Adipocyte (in vitro differentiated cells): ENCODE data around the gene JUNB.
"Not testable (repeated sequence)": the region's sequence is repeated elsewhere in the genome, so short reads cannot be mapped to it uniquely, and the experiment has no call there.

Experiments used
- DNase-seq: peaks from one replicate; pipeline ENCODE4 v3.0.0-alpha.2; 2015; ENCODE audit warnings: low read depth
- H3K27me3 ChIP-seq: replicated peaks from 2 replicates; pipeline ENCODE4 v1.7.0; 2013; ENCODE audit warnings: mild to moderate bottlenecking, low read length, moderate library complexity; ENCODE audit not compliant: control insufficient read depth, insufficient read depth
- H3K36me3 ChIP-seq: 2 replicates; pipeline ENCODE4 v1.7.0; 2013; ENCODE audit warnings: low read length, mild to moderate bottlenecking, moderate library complexity; ENCODE audit not compliant: control insufficient read depth, insufficient read depth, severe bottlenecking
- H3K4me1 ChIP-seq: 2 replicates; pipeline ENCODE4 v1.7.0; 2013; ENCODE audit warnings: mild to moderate bottlenecking, low read length, moderate library complexity; ENCODE audit not compliant: control insufficient read depth, insufficient read depth
- H3K4me3 ChIP-seq: 2 replicates; pipeline ENCODE4 v1.7.0; 2013; ENCODE audit warnings: mild to moderate bottlenecking, low read length, moderate library complexity
- H3K9ac ChIP-seq: 2 replicates; pipeline ENCODE4 v1.7.0; 2013; ENCODE audit warnings: mild to moderate bottlenecking, low read length, moderate library complexity
- H3K9me3 ChIP-seq: 2 replicates; pipeline ENCODE4 v1.7.0; 2013; ENCODE audit warnings: mild to moderate bottlenecking, low read length, moderate library complexity; ENCODE audit not compliant: control insufficient read depth

JUNB gene

DNA sequence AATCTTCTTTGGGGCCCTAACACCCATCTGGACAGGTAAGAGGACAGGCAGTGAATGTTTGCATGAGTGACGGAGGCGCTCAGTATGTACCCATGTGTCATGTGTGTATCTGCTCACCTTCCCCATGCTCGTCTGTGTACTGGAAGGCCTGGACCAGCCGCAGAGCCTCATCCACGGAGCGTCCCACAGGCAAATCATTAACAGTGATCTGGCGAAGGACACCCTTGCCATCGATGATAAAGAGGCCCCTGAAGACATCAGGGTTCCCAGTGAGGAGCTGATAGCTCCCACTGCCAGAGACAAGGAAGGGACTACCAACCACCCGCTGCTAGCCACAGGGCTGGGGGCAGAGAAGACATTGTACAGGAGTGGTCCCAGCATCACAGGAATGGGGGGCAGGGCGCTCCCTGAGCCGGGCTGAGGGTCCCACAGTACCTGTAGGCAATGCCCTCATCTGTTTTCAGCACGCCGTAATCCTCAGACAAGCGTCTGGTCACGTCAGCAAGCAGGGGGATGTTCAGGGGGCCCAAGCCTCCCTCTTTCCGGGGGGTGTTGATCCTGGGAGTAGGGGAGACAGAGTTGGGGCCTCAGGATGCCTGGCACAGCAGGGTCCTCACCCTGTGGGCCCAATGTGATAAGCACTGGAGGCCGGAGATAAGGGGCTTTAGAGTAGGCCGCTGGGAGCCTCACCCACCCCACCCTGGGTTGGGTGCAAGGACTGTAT is 8.6 kb downstream of the JUNB start:
- DNase-seq, result no peak
- no peaks in the 10 kb centered on the region for H3K9me3 ChIP-seq
- H3K4me3 ChIP-seq, result peak overlapping the region; percentile 89
- peak overlapping the region; percentile 94 for H3K9ac ChIP-seq
- no peaks in the 10 kb centered on the region for H3K27me3 ChIP-seq
- H3K36me3 ChIP-seq, result peaks cover 16% of the 10 kb centered on the region
- peaks cover 30% of the 10 kb centered on the region for H3K4me1 ChIP-seq

DNA sequence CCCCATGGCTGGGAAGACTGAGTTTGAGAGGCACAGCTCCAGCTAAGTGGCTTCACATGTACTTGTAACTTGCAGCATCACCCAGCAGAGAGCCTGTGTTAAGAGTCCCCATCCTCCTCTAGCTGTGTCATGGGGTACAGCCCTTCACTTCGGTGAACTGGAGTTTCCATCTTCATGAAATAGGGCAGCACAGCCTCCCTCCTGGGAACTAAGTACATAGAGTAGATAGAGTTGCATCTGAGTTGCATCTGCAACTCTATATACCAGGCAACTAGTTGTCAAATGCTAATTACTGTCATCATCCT is 9.1 kb downstream of the JUNB start:
- Histone ChIP-seq H3K9me3 (no peaks in the 10 kb centered on the region), H3K4me3 (peak overlapping the region; percentile 89), H3K27me3 (no peaks in the 10 kb centered on the region), H3K9ac (peak overlapping the region; percentile 94), H3K36me3 (peaks cover 16% of the 10 kb centered on the region), H3K4me1 (peaks cover 30% of the 10 kb centered on the region)
- DNase-seq, result no peak

DNA sequence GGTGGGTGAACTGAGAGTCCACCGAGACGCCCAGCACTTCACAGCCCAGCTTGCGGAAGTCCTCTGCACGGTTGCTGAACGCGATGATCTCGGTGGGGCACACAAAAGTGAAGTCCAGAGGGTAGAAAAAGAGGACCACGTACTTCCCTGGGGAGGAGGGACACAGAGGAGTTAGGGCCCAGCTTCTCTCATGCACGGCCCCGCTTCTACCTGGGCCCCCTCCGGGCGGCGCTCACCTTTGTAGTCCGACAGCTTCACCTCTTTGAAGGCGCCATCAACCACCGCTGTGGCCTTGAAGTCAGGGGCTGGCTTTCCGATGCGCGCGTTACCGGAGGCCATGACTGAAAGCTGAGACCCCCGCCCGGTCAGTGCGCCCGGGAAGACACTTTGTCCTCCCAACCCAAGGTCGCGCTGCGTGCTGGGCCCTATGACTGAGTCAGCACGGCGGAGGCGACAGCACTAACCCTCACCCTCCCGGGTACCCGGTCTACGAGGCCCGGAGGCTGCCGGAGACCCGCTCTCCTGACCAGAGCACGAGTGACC is 9.7 kb downstream of the JUNB start:
- Histone ChIP-seq H3K9ac (peak overlapping the region; percentile 94), H3K4me3 (peak overlapping the region; percentile 89), H3K4me1 (peaks cover 28% of the 10 kb centered on the region), H3K27me3 (no peaks in the 10 kb centered on the region), H3K9me3 (no peaks in the 10 kb centered on the region), H3K36me3 (peaks cover 16% of the 10 kb centered on the region)
- peak; percentile 51 for DNase-seq

DNA sequence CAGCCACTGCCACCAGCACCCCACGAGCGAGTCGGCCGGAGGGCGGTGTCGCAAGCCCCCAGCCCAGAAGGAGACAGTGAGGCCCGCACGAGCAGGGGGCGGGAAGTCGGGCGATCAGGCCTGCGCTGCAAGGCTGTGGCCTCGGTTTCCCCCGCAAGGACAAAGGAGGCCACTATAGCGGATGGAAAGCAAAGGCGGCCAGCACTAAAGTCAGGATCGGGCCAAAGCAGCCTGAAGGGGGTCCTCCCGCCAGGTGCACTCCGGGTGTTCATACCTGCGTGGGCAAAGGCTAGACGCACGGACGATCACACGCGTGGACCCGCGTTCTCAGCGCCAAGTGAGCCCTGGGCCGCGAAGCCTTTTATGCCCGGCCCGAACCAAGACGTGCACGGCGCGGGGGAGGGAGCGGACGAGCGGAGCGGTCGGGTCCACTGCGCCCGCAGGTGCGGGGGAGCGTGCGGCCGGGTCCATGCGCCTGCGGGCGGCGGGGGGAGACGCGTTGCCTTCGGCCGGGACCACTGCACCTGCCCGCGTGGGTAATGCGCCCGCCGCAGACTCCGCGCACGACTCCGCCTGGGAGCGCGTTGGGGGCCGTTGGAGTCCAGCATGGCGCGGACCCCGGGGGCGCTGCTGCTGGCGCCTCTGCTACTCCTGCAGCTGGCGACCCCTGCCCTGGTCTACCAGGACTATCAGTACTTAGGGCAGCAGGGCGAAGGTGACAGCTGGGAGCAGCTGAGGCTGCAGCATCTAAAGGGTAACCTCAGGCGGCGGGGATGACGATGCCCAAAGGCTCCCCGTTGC is 10.4 kb downstream of the JUNB start, which contains the start of the genes PRDX2 and THSD8:
Gene PRDX2, minus strand, starts transcription at position 335 of the 801 bp plus-strand sequence. CDS start 539 bp downstream, outside the sequence.
Gene THSD8, plus strand, starts transcription at position 604 of the 801 bp plus-strand sequence. Its CDS starts 3 bp downstream, at position 607.
- peak; percentile 88 for DNase-seq
- H3K9ac ChIP-seq, result peak within 1 kb of the TSS; percentile 94
- peaks cover 16% of the 10 kb centered on the region for H3K36me3 ChIP-seq
- peaks cover 27% of the 10 kb centered on the region for H3K4me1 ChIP-seq
- H3K9me3 ChIP-seq, result no peaks in the 10 kb centered on the region
- H3K27me3 ChIP-seq, result no peaks in the 10 kb centered on the region
- peak within 1 kb of the TSS; percentile 89 for H3K4me3 ChIP-seq

DNA sequence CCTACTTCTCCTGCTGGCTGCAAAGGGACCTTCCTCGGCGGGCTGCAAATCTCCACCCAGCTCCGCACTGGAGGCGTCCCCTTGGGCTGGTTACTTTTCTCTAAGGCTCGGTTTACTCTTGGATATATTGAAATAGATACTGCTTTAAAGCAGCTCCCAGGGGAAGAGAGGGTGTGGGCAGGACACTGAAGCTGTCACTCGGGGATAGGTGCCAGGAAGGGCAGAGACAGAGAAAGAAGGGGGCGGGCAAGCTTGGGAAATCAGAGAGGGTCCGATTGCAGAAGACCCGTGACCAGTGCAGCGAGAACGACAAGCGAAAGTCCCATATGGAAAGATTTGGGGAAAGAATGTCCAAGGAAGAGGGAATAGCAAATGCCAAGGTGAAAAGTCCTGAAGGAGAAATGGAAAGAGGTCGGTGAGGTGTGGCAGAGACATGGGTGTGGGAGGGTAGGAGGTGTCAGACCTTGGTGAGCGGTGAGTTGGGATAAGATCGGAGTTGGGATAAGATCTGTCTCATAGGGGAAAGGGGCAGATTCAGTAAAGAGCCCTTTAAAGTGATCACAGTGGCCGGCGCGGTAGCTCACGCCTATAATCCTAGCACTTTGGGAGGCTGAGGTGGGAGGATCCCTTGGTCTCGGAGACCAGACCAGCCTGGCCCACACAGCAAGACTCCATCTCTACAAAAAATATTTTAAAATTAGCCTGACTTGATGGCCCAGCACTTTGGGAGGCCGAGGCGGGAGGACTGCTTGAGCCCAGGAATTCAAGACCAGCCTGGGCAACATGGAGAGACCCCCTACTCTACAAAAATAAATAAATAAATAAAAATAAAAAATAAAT is 11.2 kb downstream of the JUNB start:
- H3K4me3 ChIP-seq, result peak overlapping the region; percentile 89
- H3K27me3 ChIP-seq, result no peaks in the 10 kb centered on the region
- H3K4me1 ChIP-seq, result peaks cover 33% of the 10 kb centered on the region
- H3K36me3 ChIP-seq, result peaks cover 16% of the 10 kb centered on the region
- peak; percentile 43 for DNase-seq
- peak overlapping the region; percentile 94 for H3K9ac ChIP-seq
- H3K9me3 ChIP-seq, result no peaks in the 10 kb centered on the region

DNA sequence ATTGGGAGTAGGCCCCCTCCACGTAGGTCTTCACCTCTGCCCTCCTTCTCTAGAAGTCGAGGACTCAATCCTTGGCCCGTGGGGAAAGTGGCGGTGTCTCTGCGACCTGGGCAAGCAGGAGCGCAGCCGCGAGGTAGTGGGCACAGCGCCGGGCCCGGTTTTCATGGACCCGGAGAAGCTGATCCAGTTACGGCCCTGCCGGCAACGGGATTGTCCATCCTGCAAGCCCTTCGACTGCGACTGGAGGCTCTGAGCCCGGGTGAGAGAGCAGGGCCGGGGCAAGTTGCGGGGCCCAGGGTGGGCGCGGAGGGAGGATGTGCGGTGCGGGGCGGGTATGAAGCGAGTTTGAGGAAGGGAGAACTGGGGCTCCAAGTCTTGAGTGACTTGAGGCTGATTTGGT is 12.8 kb downstream of the JUNB start:
- Histone ChIP-seq H3K9me3 (no peaks in the 10 kb centered on the region), H3K36me3 (peaks cover 14% of the 10 kb centered on the region), H3K4me3 (no peak overlapping the region), H3K9ac (no peak overlapping the region), H3K27me3 (no peaks in the 10 kb centered on the region), H3K4me1 (peaks cover 33% of the 10 kb centered on the region)
- no peak for DNase-seq

DNA sequence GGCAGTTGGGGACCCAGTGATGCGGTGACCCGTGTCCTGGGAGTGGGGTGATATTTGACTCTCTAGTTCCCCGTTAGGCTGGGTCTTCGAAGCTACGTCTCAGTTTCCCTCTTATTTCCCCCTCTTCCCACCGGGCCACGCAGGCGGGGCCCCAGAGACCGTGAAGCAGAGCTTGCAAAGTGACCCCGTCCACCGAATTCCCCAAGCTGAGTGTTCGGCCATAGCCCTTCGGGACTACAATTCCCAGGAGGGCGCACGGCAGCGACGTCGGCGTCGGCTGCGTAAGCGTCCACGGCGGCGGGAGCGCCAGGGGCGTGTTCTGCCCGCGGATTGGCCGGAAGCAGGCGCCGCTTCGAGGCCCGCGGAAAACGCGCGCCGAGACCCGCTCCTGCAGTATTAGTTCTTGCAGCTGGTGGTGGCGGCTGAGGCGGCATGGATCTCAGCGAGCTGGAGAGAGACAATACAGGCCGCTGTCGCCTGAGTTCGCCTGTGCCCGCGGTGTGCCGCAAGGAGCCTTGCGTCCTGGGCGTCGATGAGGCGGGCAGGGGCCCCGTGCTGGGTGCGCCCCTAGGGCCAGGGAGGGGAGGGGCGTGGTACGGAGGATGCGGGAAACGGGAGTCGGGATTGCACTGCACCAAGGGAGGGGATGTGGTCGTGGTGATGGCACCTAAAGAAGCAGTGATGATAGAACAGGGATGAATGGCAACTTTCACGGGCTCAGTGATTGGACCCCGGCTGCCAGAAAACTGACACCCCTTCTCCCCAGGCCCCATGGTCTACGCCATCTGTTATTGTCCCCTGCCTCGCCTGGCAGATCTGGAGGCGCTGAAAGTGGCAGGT is 15.2 kb downstream of the JUNB start, which contains the start of gene RNASEH2A:
Gene RNASEH2A, plus strand, starts transcription at position 343 of the 840 bp plus-strand sequence. Its CDS starts 90 bp downstream, at position 433.
- Histone ChIP-seq H3K4me3 (peak within 1 kb of the TSS; percentile 85), H3K4me1 (peaks cover 20% of the 10 kb centered on the region), H3K36me3 (no peaks in the 10 kb centered on the region), H3K9me3 (no peaks in the 10 kb centered on the region), H3K27me3 (no peaks in the 10 kb centered on the region), H3K9ac (peak within 1 kb of the TSS; percentile 82)
- peak; percentile 95 for DNase-seq

DNA sequence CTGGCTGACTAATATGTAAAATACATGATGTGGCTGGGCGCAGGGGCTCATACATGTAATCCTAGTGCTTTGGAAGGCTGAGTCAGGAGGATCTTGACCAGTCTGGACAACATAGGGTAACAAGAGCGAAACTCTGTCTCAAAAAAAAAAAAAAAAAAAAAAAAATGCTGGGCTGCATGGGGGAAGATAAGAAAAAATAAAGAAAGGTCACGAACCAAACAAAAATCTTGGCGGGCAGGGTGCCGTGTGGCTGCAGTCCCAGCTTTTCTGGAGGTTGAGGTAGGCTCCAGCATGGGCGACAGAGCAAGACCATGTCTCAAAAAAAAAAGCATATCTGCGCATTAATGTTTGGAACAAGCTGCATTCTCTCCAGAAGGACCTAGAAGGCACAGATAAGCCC is 23.8 kb downstream of the JUNB start:
- no peak for DNase-seq
- Histone ChIP-seq H3K36me3 (no peaks in the 10 kb centered on the region), H3K9me3 (no peaks in the 10 kb centered on the region)

DNA sequence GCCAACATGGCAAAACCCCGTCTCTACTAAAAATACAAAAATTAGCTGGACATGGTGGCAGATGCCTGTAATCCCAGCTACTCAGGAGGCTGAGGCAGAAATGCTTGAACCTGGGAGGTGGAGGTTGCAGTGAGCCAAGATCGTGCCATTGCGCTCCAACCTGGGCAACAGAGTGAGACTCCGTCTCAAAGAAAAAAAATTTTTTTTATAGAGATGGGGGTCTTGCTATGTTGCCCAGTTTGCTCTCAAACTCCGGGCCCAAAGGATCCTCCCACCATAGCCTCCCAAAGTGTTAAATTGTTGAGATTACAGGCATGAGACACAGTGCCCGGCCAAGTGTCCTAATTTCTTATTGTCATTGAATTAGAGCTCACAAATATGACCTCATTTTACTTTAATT is 25.9 kb downstream of the JUNB start:
- H3K9ac ChIP-seq, H3K27me3 ChIP-seq, H3K9me3 ChIP-seq, H3K4me3 ChIP-seq, H3K4me1 ChIP-seq, DNase-seq, H3K36me3 ChIP-seq: not testable (repeated sequence)

More for the DNA sequence above, 23.8 kb downstream of the JUNB start:
- H3K4me3 ChIP-seq, result no peak overlapping the region
- no peaks in the 10 kb centered on the region for H3K27me3 ChIP-seq
- H3K9ac ChIP-seq, result no peak overlapping the region
- no peaks in the 10 kb centered on the region for H3K4me1 ChIP-seq

DNA sequence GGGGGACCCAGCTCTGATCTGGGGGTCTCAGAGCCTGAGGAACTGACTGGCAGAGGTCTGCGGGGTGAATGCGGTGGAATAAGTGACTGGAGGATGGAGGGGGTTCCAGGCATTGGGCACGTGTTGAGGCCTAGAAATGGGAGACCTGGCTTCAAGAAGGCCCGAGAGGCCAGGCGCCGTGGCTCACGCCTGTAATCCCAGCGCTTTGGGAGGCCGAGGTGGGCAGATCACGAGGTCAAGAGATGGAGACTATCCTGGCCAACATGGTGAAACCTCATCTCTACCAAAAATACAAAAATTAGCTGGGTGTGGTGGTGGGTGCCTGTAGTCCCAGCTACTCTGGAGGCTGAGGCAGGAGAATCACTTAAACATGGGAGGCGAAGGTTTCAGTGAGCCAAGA is 26.5 kb downstream of the JUNB start:
- not testable (repeated sequence) for H3K36me3 ChIP-seq, DNase-seq, H3K27me3 ChIP-seq, H3K9ac ChIP-seq, H3K9me3 ChIP-seq, H3K4me3 ChIP-seq, H3K4me1 ChIP-seq
